HuH-7 (cell line): Measurements from ENCODE around the gene SLC12A9.

ENCODE experiments used
- DNase-seq: peaks from one replicate; pipeline ENCODE4 v3.0.0; 2011; ENCODE audit warnings: low spot score

SLC12A9 gene

DNA sequence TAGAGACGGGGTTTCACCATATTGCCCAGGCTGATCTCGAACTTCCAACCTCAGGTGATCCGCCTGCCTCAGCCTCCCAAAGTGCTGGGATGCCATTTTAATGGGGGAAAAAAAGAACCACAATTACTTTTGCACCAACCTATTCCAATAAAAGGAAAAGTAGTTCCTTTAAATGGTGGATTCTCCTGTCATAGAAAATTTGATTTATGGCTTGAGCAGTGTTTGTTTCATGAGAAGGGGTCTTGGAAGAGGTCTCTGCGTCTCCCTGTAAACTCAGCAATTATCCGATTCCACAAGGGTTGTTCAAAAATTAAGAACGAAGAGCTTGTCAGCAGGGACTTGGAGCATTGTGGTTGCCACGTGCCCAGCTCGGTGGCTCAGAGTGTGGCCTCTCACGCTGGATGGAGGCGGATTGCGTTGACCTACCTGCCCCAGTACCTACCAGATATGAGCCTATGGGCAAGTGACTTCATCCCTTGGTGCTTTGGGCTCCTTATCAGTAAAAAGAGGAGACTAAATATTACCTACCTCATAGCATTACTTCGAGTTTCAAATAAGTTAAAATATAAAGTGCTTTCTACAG, 11.8 kb downstream of the SLC12A9 start:
- DNase-seq: no peak

DNA sequence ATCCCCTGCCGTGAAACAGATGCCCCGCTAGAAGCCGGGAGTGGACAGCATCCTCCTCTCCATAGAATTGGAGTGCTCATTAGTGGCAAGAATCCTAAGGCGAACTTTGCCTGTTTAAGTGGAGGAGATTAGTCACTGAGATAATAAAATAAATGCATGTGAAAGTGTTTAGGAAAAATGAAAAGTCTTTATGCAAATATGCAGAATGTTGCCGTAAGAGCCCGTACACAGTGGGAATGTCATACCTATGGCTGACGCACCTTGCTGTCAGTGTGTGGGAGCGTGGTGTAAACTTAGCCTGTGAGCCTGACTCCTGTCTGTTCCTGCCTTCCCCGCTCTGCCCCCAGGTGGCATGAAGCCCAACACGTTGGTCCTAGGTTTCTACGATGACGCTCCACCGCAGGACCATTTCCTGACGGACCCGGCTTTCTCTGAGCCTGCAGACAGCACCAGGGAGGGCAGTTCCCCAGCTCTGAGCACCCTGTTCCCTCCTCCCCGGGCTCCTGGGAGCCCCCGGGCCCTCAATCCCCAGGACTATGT, 12.9 kb downstream of the SLC12A9 start:
- DNase-seq: no peak

DNA sequence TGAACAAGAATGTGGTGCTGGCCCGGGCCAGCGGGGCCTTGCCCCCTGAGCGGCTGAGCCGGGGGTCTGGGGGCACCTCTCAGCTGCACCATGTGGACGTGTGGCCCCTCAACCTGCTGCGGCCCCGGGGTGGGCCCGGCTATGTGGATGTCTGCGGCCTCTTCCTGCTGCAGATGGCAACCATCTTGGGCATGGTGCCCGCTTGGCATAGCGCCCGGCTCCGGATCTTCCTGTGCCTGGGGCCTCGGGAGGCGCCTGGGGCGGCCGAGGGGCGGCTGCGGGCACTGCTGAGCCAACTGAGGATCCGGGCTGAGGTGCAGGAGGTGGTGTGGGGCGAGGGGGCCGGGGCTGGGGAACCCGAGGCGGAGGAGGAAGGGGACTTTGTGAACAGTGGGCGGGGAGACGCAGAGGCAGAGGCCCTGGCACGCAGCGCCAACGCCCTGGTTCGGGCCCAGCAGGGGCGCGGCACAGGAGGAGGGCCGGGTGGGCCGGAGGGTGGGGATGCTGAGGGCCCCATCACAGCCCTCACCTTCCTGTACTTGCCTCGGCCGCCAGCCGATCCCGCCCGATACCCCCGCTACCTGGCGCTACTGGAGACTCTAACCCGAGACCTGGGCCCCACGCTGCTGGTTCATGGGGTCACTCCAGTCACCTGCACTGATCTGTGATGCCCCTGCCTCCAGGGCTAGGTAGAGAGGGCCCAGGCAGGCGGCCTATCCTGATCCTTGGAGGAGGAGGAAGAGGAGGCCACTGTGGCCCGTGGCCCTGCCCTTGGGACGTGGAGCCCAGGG, 13.6 kb downstream of the SLC12A9 start:
- DNase-seq: no peak

- no peak for DNase-seq
Observed at GRCh38 chr7:100866729-100867039, 14.2 kb downstream of the SLC12A9 start.

DNA sequence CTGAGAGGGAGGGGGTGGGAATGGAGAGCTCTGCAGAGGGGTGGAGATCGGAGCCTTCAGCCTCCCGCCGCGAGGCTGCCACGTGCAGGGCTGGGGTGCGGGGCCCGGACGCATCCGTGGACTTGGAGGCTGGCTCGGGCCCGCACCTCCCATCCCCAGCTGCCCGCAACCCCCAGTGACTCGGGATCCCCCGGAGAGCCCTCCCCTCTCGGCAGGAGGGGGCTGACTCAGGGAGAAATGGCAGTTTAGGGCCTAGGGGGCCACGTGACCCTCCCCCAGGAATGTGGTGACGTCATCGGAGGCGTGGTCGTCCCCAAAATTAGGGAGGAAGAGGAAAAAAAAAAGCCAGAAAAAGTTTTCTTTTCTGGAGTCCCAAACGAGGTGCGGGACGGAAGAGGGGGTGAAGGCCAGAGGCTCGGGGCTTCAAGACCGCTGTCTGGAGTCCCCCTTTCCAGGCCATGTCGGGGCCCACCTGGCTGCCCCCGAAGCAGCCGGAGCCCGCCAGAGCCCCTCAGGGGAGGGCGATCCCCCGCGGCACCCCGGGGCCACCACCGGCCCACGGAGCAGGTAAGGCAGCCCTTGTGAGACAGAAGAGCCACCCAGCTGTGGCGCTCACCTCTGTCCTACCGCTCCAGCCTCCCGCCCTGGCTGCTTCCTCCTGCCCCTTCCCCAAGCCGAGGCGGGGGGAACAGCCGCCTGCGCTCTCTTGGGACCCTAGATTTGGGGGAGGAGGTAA, 14.7 kb downstream of the SLC12A9 start, which contains the start of gene TRIP6:
TRIP6 (plus strand) TSS at position 348 of the 736 bp plus-strand sequence; CDS start at position 459, 111 bp downstream.
- DNase-seq: peak; percentile 98

- no peak for DNase-seq
Observed at GRCh38 chr7:100867776-100868485, 15.4 kb downstream of the SLC12A9 start.

- DNase-seq: no peak
Observed at GRCh38 chr7:100873599-100874299, 21.2 kb downstream of the SLC12A9 start.

DNA sequence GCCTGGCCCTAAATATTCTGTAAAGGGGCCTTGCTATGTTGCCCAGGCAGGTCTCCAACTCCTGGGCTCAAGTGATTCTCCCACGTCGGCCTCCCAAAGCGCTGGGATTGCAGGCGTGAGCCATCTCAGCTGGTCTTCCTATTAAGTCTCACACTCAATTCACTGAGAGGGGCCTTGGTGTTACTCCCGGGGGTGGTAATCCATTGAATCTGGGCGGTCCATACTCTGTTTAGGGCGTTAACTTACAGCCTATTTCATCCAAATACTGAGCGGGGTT, 21.7 kb downstream of the SLC12A9 start:
- no peak for DNase-seq

DNA sequence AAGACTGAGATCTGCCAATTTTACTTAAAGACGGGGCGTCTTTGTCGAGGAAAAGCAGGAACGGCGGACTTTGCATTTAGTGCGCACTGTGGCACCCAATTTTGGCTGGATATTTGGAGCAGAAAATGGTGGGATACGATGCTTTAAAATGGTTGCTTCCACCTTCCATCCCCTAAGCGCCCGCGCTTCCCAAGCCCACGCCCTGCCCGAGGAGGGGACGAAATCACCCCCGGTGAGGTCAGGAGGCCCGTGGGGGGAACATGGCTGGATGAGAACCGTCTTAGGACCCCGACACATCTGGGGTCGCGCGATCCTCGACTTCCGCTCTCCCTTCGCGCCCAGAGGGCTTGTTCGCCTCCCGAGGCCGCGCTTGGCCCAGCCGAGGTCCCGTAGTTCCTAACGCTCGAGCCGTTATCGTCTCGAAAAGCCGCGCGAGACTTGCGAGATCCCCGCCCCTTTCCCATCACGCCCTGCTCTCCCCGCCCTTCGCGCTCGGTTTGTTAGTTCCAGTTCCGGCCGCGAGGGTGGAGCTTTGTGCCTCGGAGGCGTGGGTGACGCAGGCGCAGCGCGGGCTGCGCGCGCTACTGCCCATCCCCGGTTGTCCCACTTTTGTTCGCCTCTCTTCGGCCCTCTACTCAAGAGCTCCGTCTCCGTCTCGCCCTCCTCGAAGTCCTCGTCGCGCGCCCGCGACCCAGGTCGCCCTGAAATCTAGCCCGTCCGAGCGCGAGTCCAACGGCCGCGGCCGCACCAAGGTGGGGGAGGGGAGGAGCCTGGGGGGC, 22.3 kb downstream of the SLC12A9 start, which contains the start of gene SRRT:
SRRT (plus strand) TSS at position 527 of the 779 bp plus-strand sequence. CDS start 488 bp downstream, outside the sequence.
- DNase-seq: peak; percentile 97

GRCh38 chr7:100875356-100875751, 22.8 kb downstream of the SLC12A9 start:
- peak; percentile 56 for DNase-seq

DNA sequence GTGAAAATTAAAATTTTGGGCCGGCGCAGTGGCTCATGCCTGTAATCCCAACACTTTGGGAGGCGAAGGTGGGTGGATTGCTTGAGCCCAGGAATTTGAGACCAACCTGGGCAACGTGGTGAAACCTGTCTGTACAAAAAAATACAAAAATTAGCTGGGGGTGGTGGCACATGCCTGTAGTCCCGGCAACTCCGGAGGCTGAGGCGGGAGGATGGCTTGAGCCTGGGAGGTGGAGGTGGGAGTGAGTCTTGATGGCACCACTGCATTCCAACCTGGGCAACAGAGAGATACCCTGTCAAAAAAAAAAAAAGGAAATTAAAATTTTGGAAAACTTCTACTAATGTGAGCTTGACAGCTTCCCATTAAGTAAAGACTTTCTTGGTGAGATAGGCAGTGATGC, 25.5 kb downstream of the SLC12A9 start:
- no peak for DNase-seq

- DNase-seq: no peak
Observed at GRCh38 chr7:100878685-100879084, 26.2 kb downstream of the SLC12A9 start.

DNA sequence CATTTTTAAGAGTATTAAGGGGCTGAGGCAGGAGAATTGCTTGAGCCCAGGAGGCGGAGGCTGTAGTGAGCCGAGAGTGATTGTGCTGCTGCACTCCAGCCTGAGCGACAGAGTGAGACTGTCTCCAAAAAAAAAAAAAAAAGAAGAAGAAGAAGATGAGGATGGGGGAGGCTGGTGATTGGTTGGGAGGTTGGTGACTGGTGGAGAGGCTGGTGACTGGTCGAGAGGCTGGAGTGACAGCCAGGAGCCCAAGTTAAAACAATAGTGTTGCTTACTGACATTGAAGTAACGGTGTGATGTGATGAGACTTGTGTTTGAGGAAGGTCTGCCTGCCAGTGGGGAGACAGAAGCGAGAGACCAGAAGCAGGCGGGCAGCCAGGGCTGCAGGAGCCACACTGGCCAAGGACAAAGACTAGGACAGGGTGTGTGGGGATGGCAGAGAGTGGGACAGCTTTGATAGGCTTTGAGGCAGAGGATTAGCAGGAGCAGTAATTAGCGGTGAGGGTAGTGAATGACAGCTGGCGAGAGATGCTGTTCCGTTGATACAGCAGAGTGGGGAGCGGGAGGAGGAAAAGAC, 27.3 kb downstream of the SLC12A9 start:
- no peak for DNase-seq

GRCh38 chr7:100880645-100881044, 28.1 kb downstream of the SLC12A9 start:
- no peak for DNase-seq

GRCh38 chr7:100881136-100881535, 28.6 kb downstream of the SLC12A9 start:
- DNase-seq: no peak

DNA sequence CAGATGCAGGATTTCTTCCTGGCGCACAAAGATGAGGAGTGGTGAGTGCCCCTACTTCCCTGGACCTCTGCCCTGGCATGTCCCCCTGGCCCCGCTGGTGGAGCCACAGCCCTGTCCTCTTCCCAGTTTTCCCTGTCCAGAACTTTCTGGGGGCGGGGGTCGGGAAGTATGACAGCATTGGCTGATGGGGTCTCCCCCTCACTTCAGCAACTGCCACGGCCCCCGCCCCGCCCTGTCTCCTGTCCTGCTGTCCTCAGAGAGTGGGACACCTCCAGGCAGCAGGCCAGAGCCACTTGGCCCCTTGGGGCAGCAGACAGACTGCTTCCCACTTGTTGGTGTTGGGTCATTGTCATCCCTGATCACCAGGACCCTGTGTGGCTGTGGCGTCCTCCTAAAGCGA, 29.7 kb downstream of the SLC12A9 start:
- no peak for DNase-seq

GRCh38 chr7:100882785-100883526, 30.4 kb downstream of the SLC12A9 start:
- DNase-seq: no peak

DNA sequence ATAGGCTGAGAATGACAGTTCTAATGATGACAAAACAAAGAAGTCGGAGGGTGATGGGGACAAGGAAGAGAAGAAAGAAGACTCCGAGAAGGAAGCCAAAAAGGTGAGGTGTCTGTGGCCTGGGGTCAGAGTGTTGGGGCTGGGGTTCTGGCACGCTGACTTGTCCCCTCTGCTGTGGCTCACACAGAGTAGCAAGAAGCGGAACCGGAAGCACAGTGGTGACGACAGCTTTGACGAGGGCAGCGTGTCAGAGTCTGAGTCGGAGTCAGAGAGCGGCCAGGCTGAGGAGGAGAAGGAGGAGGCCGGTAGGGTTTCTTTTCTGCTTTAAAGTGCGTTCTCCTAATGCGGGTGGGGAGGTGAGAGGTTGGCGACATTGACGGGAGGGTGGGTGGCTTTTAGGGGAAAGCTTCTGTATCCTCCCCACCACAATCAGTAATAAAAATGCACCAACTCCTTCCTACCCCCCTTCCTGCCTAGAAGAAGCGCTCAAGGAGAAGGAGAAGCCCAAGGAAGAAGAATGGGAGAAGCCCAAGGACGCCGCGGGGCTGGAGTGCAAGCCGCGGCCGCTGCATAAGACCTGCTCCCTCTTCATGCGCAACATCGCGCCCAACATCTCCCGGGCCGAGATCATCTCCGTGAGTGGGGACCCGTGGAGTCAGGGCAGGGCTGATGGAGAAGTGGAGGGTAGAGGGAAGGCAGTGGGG, 32.4 kb downstream of the SLC12A9 start:
- no peak for DNase-seq
